NCI-H748 (cell line): ENCODE results near the gene VPS18.

Experiments used
- DNase-seq: peaks from one replicate; lab custom pipeline; 2025; ENCODE audit not compliant: unreplicated experiment; lab: John Stamatoyannopoulos, UW

VPS18 gene

GRCh38 chr15:40918799-40919392 is 24.6 kb downstream of the VPS18 start:
- DNase-seq, result no peak

- DNase-seq, result no peak
These were observed 27.8 kb downstream of the VPS18 start for GRCh38 chr15:40921949-40922607.

- DNase-seq, result no peak
These were observed 28.4 kb downstream of the VPS18 start for GRCh38 chr15:40922608-40923005.

- no peak for DNase-seq
These were observed 29.3 kb downstream of the VPS18 start for GRCh38 chr15:40923551-40923950.

GRCh38 chr15:40925495-40925862 is 31.2 kb downstream of the VPS18 start:
- peak; percentile 74 for DNase-seq

GRCh38 chr15:40925863-40926658 is 31.8 kb downstream of the VPS18 start:
- DNase-seq, result peak; percentile 74

GRCh38 chr15:40926659-40927494 is 32.6 kb downstream of the VPS18 start:
- DNase-seq, result peak; percentile 35

- peak; percentile 69 for DNase-seq
These were observed 33.2 kb downstream of the VPS18 start for GRCh38 chr15:40927495-40927872.

- DNase-seq, result peak; percentile 95
These were observed 33.9 kb downstream of the VPS18 start for GRCh38 chr15:40927873-40928806.

GRCh38 chr15:40928821-40929659 is 34.8 kb downstream of the VPS18 start, which contains the start of gene DLL4:
TSS of gene DLL4 (plus strand) at chr15:40929340. CDS start at chr15:40929669, 329 bp downstream.
- DNase-seq, result peak; percentile 94

GRCh38 chr15:40929660-40930429 is 35.6 kb downstream of the VPS18 start:
- peak; percentile 66 for DNase-seq

- DNase-seq, result peak; percentile 74
These were observed 36.4 kb downstream of the VPS18 start for GRCh38 chr15:40930430-40931299.

GRCh38 chr15:40931300-40932142 is 37.3 kb downstream of the VPS18 start:
- DNase-seq, result peak; percentile 17

- DNase-seq, result peak; percentile 53
These were observed 37.9 kb downstream of the VPS18 start for GRCh38 chr15:40932156-40932555.

GRCh38 chr15:40932649-40933516 is 38.6 kb downstream of the VPS18 start:
- peak; percentile 61 for DNase-seq

GRCh38 chr15:40933517-40933902 is 39.3 kb downstream of the VPS18 start:
- no peak for DNase-seq
